ENCODE measurements around the gene ARHGEF6.
"Not testable (repeated sequence)": the region's sequence is repeated elsewhere in the genome, so short reads cannot be mapped to it uniquely, and the experiment has no call there.

GRCh38 chrX:136771869-136772268, 8.9 kb downstream of the ARHGEF6 start:
- TF ChIP-seq CTCF (IDR thresholded peaks at IDR 0.05; ENCODE audit: insufficient read depth, low read depth, low read length); EZH2 (IDR thresholded peaks at IDR 0.05; ENCODE audit: insufficient read depth, low read length): not testable (repeated sequence)

Measured in astrocyte (in vitro differentiated cells and primary cell).